AML-193 (cell line): ENCODE data around the gene ZNF804B.

Experiments
- DNase-seq, 2 experiments: peaks; one replicate each; lab custom pipeline; 2025; lab: John Stamatoyannopoulos, UW

Gene ZNF804B

GRCh38 chr7:88967432-88967831, 207.9 kb downstream of the ZNF804B start:
- no peak for DNase-seq

- DNase-seq: no peak
Observed at GRCh38 chr7:88969167-88969566, 209.7 kb downstream of the ZNF804B start.

DNA sequence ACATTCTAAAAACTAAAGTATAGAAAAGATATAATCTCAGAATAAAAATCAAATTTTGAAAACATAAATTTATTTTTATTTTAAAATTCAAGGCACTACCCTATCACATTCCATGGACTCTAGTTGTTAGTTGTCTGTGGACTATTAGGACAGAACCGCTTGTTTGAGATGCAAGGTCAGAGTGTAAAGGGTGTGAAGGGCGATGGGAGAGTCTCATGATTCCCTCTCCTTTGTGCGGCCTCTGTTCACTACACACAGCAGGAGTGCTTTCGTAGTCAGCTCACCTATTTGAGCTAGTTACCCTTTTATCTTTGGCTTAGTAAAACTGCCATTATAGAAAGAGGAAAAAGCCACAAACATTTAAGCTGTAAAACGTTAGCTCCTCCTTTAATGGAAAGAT, 225.8 kb downstream of the ZNF804B start:
- no peak for DNase-seq

DNA sequence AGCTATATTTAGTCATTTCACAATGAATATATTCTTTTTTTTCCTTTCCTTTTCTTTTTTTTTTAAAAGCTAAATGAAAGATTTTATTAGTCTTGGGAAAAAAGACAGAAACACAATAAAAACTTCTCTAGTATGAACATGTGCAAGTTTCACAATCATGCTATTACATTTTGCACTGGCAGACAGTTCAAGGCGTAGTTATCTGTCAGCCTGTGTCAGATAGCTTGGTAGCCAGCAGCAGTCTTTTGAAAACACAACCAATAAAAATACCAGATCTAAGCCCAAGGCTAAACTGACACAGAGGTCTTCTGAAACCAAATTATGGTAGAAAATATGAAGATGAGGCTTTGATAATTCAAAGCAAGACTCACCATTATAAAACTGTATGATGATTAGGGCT, 241.8 kb downstream of the ZNF804B start:
- DNase-seq: no peak

DNA sequence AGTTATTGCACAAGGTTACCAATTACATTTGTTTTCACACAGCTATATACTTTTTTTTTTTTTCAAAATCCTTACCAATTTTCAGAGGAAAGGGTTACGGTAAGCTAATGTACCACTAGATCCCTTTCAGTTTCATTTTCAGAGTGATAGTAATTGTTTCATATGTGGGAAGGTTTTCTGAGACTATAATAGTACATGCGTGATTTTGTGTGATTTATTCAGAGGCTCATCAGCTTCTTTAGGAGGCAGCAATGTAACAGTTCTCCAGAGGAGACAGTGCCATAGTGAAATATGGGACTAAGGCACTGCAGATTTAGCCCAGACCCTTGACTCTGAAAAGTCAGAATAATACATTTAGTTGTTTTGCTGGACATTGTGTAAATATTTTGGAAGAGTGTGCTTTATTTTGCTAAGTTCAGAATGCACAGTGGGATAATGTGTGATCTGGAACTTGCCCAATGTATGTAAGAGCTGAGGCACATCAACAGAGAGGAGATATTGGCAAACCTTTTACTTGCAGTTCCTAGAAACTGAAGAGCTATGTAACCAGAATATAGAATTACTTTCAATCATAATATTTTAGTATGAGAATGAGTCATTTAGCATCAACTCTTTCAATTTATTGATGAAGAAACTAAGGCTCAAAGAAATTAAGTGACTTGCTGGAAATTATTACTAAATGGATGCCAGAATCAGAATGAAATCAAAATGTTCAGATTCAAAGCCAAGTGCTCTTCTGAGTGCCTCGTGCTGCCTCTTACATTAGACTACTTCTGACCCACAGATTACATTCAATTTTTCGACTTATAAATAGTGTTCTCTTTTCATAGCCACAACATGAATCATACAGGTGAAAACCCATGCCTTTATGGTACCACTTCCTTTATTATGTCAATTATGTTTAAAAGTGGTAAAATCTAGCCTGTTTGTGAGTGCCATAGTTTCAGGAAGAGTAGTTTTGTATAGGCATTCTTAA, 243.8 kb downstream of the ZNF804B start:
- no peak for DNase-seq

- DNase-seq: no peak
Observed at GRCh38 chr7:89012016-89012415, 252.5 kb downstream of the ZNF804B start.

DNA sequence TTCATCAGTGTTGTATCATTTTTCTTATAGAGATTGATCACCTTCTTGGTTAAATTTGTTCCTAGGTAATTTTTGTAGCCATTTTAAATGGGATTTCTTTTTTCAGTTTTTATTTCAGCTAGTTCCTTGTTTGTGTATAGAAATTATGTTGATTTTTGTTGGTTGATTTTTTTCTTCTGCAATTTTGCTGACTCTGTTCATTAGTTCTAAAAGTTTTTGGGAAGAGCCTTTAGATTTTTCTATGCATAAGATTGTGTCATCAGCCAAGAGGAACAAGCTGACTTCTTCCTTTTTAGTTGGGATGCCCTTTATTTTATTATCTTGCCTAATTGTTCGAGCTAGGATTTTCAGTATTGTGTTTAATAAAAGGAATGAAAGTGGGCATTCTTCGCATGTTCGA, 258.2 kb downstream of the ZNF804B start:
- no peak for DNase-seq

DNA sequence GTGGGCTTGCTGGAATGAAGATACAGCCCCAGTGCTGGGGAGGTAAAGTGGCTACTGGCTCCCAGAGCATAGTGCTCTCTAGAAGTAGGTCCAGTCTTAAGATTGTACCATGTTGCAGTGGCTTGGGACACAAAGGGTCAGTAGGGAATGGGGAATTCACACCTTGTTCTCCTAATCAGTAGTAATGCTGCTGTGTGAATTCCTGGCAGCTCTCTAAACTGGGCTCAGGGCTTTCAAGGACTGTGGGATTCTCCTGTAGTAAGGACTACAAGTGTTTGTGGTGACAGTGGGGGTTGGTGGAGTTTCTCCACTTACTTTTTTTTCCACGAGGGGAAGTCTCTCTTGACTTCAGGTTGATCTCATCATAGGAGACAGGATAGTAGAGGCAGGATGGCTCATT, 262.2 kb downstream of the ZNF804B start:
- no peak for DNase-seq

GRCh38 chr7:89023206-89023605, 263.7 kb downstream of the ZNF804B start:
- no peak for DNase-seq

DNA sequence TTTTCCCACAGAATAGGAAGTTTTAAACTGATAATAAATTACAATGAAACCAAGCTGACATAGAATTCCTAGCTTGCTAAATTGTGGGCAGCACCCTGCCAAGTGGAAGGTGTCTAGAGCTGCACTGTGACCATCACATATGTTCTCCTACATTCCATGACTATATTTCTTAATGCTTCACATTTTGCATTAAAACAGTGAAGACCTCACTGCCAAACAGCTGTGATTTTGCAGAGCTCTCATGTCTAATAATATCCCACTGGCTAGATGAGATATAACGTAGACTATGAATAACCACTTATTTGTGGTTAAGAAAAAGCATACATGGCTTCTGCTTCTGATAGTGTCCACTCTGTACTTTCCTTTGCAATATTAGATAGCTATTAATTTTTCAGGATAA, 264.4 kb downstream of the ZNF804B start:
- DNase-seq: no peak

DNA sequence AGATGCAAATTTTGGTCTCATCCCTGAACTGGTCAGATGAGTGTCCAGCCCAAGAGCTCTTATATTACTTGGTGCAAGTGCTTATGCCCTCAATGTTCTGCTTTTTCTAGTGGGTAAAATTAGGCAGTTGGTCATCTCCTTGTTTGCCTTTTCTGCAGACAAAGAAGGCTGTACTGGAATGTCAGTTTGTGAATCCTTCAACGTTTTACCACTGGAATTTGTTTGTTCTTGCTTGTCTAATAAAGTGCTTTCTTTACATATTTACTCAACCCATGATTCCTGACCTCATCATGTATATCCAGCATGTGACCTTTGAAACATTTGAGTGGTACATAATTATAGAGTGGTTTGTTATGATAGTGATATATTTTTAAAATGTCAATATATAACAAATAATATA, 268.3 kb downstream of the ZNF804B start:
- no peak for DNase-seq

DNA sequence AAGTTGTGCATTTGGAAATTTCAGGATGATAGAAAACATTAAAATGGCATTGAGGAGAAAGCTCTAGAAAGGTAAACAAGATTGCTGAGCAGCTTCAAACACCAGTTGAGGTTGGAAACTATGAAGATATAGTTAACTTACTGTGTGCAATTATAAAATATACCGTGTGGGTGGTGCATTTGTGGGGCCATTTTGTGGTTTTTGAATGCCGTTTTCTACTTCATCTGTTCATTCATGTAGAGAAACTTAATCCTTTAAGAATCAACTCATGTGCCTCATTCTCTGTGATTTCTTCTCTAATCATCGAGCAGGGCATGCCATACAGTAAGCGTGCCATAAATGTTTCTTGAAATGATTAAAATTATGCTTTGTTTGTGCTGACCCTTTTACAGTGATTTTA, 268.8 kb downstream of the ZNF804B start:
- DNase-seq: no peak

- DNase-seq: no peak
Observed at GRCh38 chr7:89029864-89030263, 270.4 kb downstream of the ZNF804B start.

DNA sequence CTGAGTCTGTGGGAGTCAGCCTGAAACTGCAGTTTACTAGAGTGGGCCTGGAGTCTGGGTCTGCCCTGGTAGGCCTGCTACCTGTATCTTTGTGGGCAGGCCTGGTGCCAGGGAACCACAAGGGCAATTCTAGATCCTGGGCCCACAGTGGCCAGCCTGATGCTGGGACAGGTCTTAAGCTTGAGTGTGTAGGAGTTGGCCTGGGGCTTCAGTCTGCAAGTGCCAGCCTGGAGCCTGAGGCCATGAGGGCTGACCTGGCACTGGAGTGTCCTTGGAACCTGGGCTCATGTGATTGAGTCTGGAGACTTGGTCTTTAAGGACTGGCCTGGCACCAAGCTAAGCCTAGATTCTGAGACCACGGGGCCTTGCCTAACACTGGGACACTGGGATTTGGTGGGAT, 281.7 kb downstream of the ZNF804B start:
- DNase-seq: no peak

- no peak for DNase-seq
Observed at GRCh38 chr7:89042940-89043339, 283.4 kb downstream of the ZNF804B start.

DNA sequence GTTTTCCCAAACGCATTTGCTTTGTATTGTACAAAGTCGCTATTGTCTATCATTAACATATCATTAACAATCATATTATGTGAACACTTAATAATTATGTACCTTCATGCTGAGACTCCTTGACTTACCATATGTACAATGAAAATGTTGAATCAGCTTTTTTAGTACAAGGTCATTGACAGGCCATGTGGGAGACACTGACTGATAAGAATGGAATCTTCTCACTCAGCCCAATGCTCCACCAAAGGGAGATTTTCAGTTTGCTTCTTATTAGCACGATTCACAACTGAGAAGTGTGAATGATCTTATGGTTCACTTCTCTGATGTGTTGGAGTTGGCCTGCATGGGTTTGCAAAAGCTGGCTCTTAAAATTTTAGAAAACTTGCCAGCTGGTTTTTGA, 289.5 kb downstream of the ZNF804B start:
- DNase-seq: no peak

DNA sequence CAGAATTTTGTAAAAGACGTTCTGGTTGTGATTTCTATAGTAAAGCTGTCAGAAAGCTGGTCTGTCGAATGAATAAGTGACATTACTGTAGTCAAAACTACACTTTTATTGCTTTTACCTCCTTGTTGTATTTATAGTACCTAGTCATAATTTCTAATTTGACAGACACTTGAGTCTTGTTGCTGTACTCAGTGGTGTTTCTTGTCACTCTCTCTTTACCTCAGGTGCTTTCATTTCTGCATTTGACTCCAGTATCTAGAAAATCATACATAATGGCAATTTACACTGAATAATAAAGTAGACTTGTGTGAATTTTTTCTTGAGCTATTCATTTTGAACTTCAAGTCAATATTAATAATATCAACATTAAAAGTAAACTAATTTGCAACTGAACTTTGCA, 293.6 kb downstream of the ZNF804B start:
- no peak for DNase-seq

DNA sequence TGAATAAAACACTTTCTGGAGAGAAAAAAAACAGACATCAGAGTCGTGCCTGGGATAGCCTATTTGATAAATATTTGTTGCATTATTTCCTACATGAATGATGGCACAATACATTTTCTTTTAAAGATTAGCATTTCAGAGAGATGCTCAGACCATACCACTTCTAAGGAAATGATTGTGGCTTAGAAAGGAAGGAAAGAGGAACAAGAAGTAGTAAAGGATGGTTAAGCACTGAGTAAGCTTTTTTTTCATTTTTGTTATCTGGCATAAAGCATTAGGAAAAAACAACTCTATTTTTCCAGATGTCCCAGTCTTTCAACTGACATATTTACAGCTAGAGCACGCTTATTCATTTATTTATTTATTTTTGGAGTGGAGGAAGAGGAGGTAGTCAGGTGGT, 294.9 kb downstream of the ZNF804B start:
- DNase-seq: no peak

DNA sequence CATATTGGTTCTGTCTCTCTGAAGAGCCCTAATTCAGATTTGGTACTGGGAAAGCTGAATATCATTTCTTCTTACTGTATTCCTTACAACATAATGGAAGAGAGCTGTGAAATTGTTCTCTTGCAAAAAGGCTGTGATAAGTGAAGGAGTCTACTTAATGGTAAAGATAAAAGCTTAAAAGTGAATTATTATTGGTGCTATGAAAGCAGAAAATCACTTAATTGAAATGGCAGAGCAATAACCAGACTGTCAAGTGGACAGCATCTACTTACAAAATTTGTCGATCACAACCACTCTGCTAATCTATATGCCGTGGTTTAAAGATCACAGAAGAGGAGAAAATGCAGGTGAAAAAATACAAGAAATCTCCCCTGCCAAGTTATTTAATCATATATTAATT, 300.7 kb downstream of the ZNF804B start:
- no peak for DNase-seq

GRCh38 chr7:89064831-89065230, 305.3 kb downstream of the ZNF804B start:
- no peak for DNase-seq

DNA sequence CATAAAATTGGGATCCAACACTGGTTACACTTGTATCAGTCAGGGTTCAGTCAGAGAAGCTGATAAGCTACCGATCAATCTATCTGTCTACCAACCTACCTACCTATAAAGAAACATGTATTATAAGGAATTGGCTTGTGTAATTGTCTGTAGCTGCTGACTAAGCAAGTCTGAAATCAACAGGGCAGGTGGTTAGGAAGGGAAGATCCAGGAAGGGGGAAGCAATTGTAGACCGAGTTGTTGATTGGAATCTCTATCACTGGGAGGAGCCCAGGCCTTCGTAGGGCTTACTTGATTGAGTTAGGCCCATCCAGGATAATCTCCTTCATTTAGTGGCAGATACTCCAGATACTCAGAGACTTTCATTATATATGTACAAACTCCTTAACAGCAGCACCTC, 307.5 kb downstream of the ZNF804B start:
- DNase-seq: no peak

DNA sequence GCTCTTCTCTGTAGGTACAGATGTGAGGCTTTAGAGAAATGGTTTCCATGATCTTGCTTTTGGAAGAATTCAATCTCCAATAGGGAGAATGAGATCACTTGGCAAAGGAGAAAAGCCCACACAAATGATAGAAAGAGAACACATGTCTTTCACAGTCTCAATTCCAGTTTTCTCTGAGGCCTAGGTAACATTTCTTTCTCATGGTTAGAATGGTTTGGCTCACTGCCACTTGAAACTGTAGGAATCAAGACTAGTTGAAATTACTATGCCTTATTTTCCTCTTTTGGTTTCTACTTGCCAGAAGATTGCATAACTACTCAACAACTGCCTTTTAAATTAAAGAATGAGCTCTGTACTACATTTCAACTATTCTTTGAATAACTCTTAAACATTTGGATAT, 312.6 kb downstream of the ZNF804B start:
- DNase-seq: no peak

DNA sequence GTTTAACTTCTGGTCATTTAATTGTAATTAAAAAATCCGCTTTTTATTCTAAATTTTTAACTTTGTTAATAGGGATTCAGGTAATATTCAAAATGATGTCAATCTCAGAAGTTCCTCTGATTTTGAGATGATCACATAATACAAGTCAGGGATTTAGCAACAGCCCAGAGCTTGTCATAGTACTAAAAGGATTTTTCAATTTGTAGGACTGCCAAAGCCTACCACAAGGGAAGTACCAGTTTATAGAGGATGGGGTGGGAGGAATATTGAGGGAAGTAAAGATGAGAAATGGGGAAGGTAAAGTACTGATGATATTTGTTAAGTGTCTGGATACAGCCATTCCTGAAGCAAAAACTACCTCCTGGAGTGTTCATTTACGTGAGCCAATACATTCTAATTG, 314.3 kb downstream of the ZNF804B start:
- DNase-seq: no peak

DNA sequence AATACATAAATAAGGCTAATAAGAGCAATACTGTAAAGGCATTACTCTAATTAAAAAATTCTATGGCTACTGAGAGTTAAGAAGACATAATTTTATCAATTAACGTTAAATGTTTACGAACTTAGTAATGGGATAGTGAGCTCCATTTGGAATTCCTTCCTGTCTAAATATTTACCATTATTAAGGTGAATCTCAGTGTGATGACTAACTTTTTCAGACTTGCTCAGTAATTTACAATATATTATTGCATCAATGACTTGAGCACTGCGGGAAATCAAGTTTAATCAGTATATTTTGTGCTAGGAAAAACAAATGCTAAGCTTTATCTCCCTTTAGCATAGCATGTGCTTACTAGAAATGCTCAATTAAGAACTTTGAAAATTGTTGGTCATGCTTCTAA, 318.5 kb downstream of the ZNF804B start:
- DNase-seq: no peak
